ENCODE measurements around the gene SLC39A11.
A peak's percentile ranks its signal among the peaks of the same experiment; 100 is the strongest.

Gene SLC39A11

GRCh38 chr17:72602517-72603419, 489.7 kb downstream of the SLC39A11 start:
- ATAC-seq, result peak; percentile 27
- TF ChIP-seq ZFP30 (CRISPR knock-in tag; IDR thresholded peaks at IDR 0.05) (no peak), OSR1 (CRISPR knock-in tag; IDR thresholded peaks at IDR 0.05) (no peak), ZFP3 (CRISPR knock-in tag; IDR thresholded peaks at IDR 0.05) (no peak), PATZ1 (CRISPR knock-in tag; IDR thresholded peaks at IDR 0.05; ENCODE audit: borderline replicate concordance) (no peak), CSDC2 (CRISPR knock-in tag; IDR thresholded peaks at IDR 0.05) (no peak), ISL1 (CRISPR knock-in tag; IDR thresholded peaks at IDR 0.05) (no peak), TCF4 (CRISPR knock-in tag; IDR thresholded peaks at IDR 0.05; ENCODE audit: borderline replicate concordance) (no peak), ESRRG (CRISPR knock-in tag; IDR thresholded peaks at IDR 0.05) (no peak), ZNF8 (CRISPR knock-in tag; IDR thresholded peaks at IDR 0.05) (no peak), GLIS3 (CRISPR knock-in tag; IDR thresholded peaks at IDR 0.05) (no peak), CSRNP3 (CRISPR knock-in tag; IDR thresholded peaks at IDR 0.05) (no peak), ZNF70 (CRISPR knock-in tag; IDR thresholded peaks at IDR 0.05) (no peak), ZC3H10 (CRISPR knock-in tag; IDR thresholded peaks at IDR 0.05) (no peak), RARB (CRISPR knock-in tag; IDR thresholded peaks at IDR 0.05) (no peak), ZNF565 (CRISPR knock-in tag; conservative IDR thresholded peaks at IDR 0.05; ENCODE audit: low read depth) (no peak), BACH2 (CRISPR knock-in tag; IDR thresholded peaks at IDR 0.05; ENCODE audit: borderline replicate concordance) (no peak), PPARA (CRISPR knock-in tag; IDR thresholded peaks at IDR 0.05; ENCODE audit: borderline replicate concordance) (no peak), ARNTL (CRISPR knock-in tag; IDR thresholded peaks at IDR 0.05; ENCODE audit: borderline replicate concordance, low read depth) (no peak)
- TF ChIP-seq, protein P1, sequence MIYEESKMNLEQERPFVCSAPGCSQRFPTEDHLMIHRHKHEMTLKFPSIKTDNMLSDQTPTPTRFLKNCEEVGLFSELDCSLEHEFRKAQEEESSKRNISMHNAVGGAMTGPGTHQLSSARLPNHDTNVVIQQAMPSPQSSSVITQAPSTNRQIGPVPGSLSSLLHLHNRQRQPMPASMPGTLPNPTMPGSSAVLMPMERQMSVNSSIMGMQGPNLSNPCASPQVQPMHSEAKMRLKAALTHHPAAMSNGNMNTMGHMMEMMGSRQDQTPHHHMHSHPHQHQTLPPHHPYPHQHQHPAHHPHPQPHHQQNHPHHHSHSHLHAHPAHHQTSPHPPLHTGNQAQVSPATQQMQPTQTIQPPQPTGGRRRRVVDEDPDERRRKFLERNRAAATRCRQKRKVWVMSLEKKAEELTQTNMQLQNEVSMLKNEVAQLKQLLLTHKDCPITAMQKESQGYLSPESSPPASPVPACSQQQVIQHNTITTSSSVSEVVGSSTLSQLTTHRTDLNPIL (CRISPR knock-in tag; IDR thresholded peaks at IDR 0.05; ENCODE audit: low read depth), result no peak
- TF ChIP-seq, protein P2, sequence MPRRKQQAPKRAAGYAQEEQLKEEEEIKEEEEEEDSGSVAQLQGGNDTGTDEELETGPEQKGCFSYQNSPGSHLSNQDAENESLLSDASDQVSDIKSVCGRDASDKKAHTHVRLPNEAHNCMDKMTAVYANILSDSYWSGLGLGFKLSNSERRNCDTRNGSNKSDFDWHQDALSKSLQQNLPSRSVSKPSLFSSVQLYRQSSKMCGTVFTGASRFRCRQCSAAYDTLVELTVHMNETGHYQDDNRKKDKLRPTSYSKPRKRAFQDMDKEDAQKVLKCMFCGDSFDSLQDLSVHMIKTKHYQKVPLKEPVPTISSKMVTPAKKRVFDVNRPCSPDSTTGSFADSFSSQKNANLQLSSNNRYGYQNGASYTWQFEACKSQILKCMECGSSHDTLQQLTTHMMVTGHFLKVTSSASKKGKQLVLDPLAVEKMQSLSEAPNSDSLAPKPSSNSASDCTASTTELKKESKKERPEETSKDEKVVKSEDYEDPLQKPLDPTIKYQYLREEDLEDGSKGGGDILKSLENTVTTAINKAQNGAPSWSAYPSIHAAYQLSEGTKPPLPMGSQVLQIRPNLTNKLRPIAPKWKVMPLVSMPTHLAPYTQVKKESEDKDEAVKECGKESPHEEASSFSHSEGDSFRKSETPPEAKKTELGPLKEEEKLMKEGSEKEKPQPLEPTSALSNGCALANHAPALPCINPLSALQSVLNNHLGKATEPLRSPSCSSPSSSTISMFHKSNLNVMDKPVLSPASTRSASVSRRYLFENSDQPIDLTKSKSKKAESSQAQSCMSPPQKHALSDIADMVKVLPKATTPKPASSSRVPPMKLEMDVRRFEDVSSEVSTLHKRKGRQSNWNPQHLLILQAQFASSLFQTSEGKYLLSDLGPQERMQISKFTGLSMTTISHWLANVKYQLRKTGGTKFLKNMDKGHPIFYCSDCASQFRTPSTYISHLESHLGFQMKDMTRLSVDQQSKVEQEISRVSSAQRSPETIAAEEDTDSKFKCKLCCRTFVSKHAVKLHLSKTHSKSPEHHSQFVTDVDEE (CRISPR knock-in tag; IDR thresholded peaks at IDR 0.05), result no peak

GRCh38 chr17:72600934-72601333, 491.6 kb downstream of the SLC39A11 start:
- TF ChIP-seq ISL1 (CRISPR knock-in tag; IDR thresholded peaks at IDR 0.05), result peak; percentile 48; the same call in 1 of the 2 replicates
- no peak for TF ChIP-seq CSDC2 (CRISPR knock-in tag; IDR thresholded peaks at IDR 0.05)
- peak; percentile 62; the same call in 2 of the 3 replicates for ATAC-seq

- TF ChIP-seq TCF4 (CRISPR knock-in tag; IDR thresholded peaks at IDR 0.05; ENCODE audit: borderline replicate concordance), result no peak
- TF ChIP-seq, protein P3, sequence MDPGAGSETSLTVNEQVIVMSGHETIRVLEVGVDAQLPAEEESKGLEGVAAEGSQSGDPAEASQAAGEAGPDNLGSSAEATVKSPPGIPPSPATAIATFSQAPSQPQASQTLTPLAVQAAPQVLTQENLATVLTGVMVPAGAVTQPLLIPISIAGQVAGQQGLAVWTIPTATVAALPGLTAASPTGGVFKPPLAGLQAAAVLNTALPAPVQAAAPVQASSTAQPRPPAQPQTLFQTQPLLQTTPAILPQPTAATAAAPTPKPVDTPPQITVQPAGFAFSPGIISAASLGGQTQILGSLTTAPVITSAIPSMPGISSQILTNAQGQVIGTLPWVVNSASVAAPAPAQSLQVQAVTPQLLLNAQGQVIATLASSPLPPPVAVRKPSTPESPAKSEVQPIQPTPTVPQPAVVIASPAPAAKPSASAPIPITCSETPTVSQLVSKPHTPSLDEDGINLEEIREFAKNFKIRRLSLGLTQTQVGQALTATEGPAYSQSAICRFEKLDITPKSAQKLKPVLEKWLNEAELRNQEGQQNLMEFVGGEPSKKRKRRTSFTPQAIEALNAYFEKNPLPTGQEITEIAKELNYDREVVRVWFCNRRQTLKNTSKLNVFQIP (CRISPR knock-in tag; IDR thresholded peaks at IDR 0.05; ENCODE audit: borderline replicate concordance, low read depth), result no peak
- TF ChIP-seq BACH2 (CRISPR knock-in tag; IDR thresholded peaks at IDR 0.05; ENCODE audit: borderline replicate concordance), result no peak
- TF ChIP-seq TOX (CRISPR knock-in tag; IDR thresholded peaks at IDR 0.05; ENCODE audit: borderline replicate concordance), result no peak
- TF ChIP-seq ZNF70 (CRISPR knock-in tag; IDR thresholded peaks at IDR 0.05), result no peak
- ATAC-seq, result no peak
Observed at GRCh38 chr17:72599891-72600290, 492.6 kb downstream of the SLC39A11 start.

Data from SK-N-SH treated with all-trans-retinoic acid at 6 μM for 48 hours (cell line).